HAP-1 (cell line): Measurements from ENCODE around the gene DPH1.

ENCODE experiments used
- DNase-seq, 2 experiments: peaks; one replicate each; pipeline ENCODE4 v3.0.0-alpha.2; 2016 to 2020; ENCODE audit warnings: low spot score in 2 of 2
- H3K27me3 ChIP-seq: fragments of 250-450 bp; sonication (Bioruptor Pico); 2 replicates; pipeline ENCODE4 v1.5.1; 2020; ENCODE audit warnings: low read depth, mild to moderate bottlenecking, moderate library complexity
- H3K36me3 ChIP-seq: fragments of 250-450 bp; sonication (Bioruptor Pico); replicated peaks from 2 replicates; pipeline ENCODE4 v1.5.1; 2020; ENCODE audit warnings: mild to moderate bottlenecking
- H3K4me1 ChIP-seq: fragments of 250-450 bp; sonication (Bioruptor Pico); 2 replicates; pipeline ENCODE4 v1.5.1; 2020; ENCODE audit warnings: mild to moderate bottlenecking
- H3K4me3 ChIP-seq: fragments of 250-450 bp; sonication (Bioruptor Pico); 2 replicates; pipeline ENCODE4 v1.5.1; 2020; ENCODE audit warnings: mild to moderate bottlenecking, moderate library complexity
- H3K9me3 ChIP-seq: fragments of 250-450 bp; sonication (Bioruptor Pico); 2 replicates; pipeline ENCODE4 v1.5.1; 2020; ENCODE audit warnings: mild to moderate bottlenecking, moderate library complexity
- in situ Hi-C: fragments of 300-500 bp; cut with MboI; formaldehyde crosslinking; loops from 3 replicates; pipeline ENCODE4 v1.14.3; 2020; ENCODE audit warnings: low sequenced_read_pairs, inconsistent platforms, mixed read lengths

The DPH1 gene

GRCh38 chr17:2027528-2028233, 2.3 kb upstream of the DPH1 start:
- Histone ChIP-seq H3K9me3 (no peaks in the 10 kb centered on the region), H3K27me3 (no peaks in the 10 kb centered on the region), H3K4me3 (no peak overlapping the region), H3K36me3 (no peaks in the 10 kb centered on the region; the same call in 1 of the 2 replicates), H3K4me1 (peaks cover 14% of the 10 kb centered on the region)
- in situ Hi-C loops, result loop anchor here (5.0 to 25.0 kb wide), 2 partner anchors 115 to 390 kb away; partner anchors contain the start of genes RILP, SCARF1 and SLC43A2
- DNase-seq, result no peak

- in situ Hi-C loops, result loop anchor here (5.0 to 25.0 kb wide), 2 partner anchors 116 to 391 kb away; partner anchors contain the start of genes RILP, SCARF1 and SLC43A2
- Histone ChIP-seq H3K4me1 (peaks cover 13% of the 10 kb centered on the region), H3K36me3 (no peaks in the 10 kb centered on the region; the same call in 1 of the 2 replicates), H3K27me3 (no peaks in the 10 kb centered on the region), H3K9me3 (no peaks in the 10 kb centered on the region), H3K4me3 (no peak overlapping the region)
- DNase-seq, result no peak
Measured at GRCh38 chr17:2028234-2028614, 1.7 kb upstream of the DPH1 start.

- H3K9me3 ChIP-seq, result no peaks in the 10 kb centered on the region
- H3K4me1 ChIP-seq, result peaks cover 12% of the 10 kb centered on the region
- in situ Hi-C loops, result loop anchor here (5.0 to 25.0 kb wide), 2 partner anchors 116 to 391 kb away; partner anchors contain the start of genes RILP, SCARF1 and SLC43A2
- no peaks in the 10 kb centered on the region for H3K27me3 ChIP-seq
- no peaks in the 10 kb centered on the region; the same call in 1 of the 2 replicates for H3K36me3 ChIP-seq
- H3K4me3 ChIP-seq, result no peak overlapping the region
- DNase-seq, result no peak
Measured at GRCh38 chr17:2028737-2029136, 1.2 kb upstream of the DPH1 start.

- Histone ChIP-seq H3K4me3 (peak overlapping the region; percentile 98), H3K4me1 (peaks cover 12% of the 10 kb centered on the region), H3K36me3 (peaks cover under 1% of the 10 kb centered on the region), H3K9me3 (no peaks in the 10 kb centered on the region), H3K27me3 (no peaks in the 10 kb centered on the region)
- in situ Hi-C loops, result loop anchor here (10.0 to 25.0 kb wide), 2 partner anchors 316 to 393 kb away; partner anchors contain the start of genes RILP, SCARF1, SLC43A2 and TLCD2
- DNase-seq, result no peak
Measured at GRCh38 chr17:2030779-2031163, 818 bp downstream of the DPH1 start.

- in situ Hi-C loops, result loop anchor here (10.0 to 25.0 kb wide), 2 partner anchors 318 to 396 kb away; partner anchors contain the start of genes RILP, SCARF1, SLC43A2 and TLCD2
- Histone ChIP-seq H3K4me1 (peaks cover 8% of the 10 kb centered on the region), H3K27me3 (no peaks in the 10 kb centered on the region), H3K36me3 (peaks cover 6% of the 10 kb centered on the region), H3K4me3 (no peak overlapping the region), H3K9me3 (no peaks in the 10 kb centered on the region)
- no peak for DNase-seq
Measured at GRCh38 chr17:2033153-2033552, 3.2 kb downstream of the DPH1 start.

- in situ Hi-C loops, result loop anchor here (10.0 to 25.0 kb wide), 2 partner anchors 319 to 397 kb away; partner anchors contain the start of genes RILP, SCARF1, SLC43A2 and TLCD2
Measured at GRCh38 chr17:2034157-2034556, 4.2 kb downstream of the DPH1 start.

GRCh38 chr17:2034806-2035540, 5.0 kb downstream of the DPH1 start:
- Histone ChIP-seq H3K4me1 (peaks cover 6% of the 10 kb centered on the region), H3K36me3 (peaks cover 6% of the 10 kb centered on the region), H3K9me3 (no peaks in the 10 kb centered on the region), H3K4me3 (no peak overlapping the region), H3K27me3 (no peaks in the 10 kb centered on the region)
- no peak for DNase-seq
- in situ Hi-C loops, result loop anchor here (10.0 to 25.0 kb wide), 2 partner anchors 320 to 398 kb away; partner anchors contain the start of genes RILP, SCARF1, SLC43A2 and TLCD2

More at GRCh38 chr17:2034157-2034556, 4.2 kb downstream of the DPH1 start:
- H3K27me3 ChIP-seq, result no peaks in the 10 kb centered on the region
- peaks cover 8% of the 10 kb centered on the region for H3K4me1 ChIP-seq
- no peak for DNase-seq
- H3K4me3 ChIP-seq, result no peak overlapping the region
- H3K36me3 ChIP-seq, result peaks cover 6% of the 10 kb centered on the region
- H3K9me3 ChIP-seq, result no peaks in the 10 kb centered on the region

- in situ Hi-C loops, result loop anchor here (10.0 to 25.0 kb wide), 2 partner anchors 321 to 399 kb away; partner anchors contain the start of genes RILP, SCARF1, SLC43A2 and TLCD2
- Histone ChIP-seq H3K9me3 (no peaks in the 10 kb centered on the region), H3K4me3 (no peak overlapping the region), H3K27me3 (no peaks in the 10 kb centered on the region), H3K36me3 (peaks cover 6% of the 10 kb centered on the region), H3K4me1 (peaks cover 4% of the 10 kb centered on the region)
- DNase-seq, result no peak
Measured at GRCh38 chr17:2035541-2036488, 5.9 kb downstream of the DPH1 start.

- peaks cover 5% of the 10 kb centered on the region; the same call in 1 of the 2 replicates for H3K4me1 ChIP-seq
- DNase-seq, result no peak
- H3K9me3 ChIP-seq, result no peaks in the 10 kb centered on the region
- H3K4me3 ChIP-seq, result no peak overlapping the region
- H3K27me3 ChIP-seq, result no peaks in the 10 kb centered on the region
- in situ Hi-C loops, result loop anchor here (10.0 to 25.0 kb wide), 2 partner anchors 322 to 400 kb away; partner anchors contain the start of genes RILP, SCARF1, SLC43A2 and TLCD2
- H3K36me3 ChIP-seq, result peaks cover 8% of the 10 kb centered on the region
Measured at GRCh38 chr17:2037155-2037554, 7.2 kb downstream of the DPH1 start.

- Histone ChIP-seq H3K9me3 (no peaks in the 10 kb centered on the region), H3K36me3 (peaks cover 24% of the 10 kb centered on the region), H3K27me3 (no peaks in the 10 kb centered on the region), H3K4me1 (peaks cover 5% of the 10 kb centered on the region; the same call in 1 of the 2 replicates), H3K4me3 (no peak overlapping the region)
- DNase-seq, result no peak
- in situ Hi-C loops, result loop anchor here (25.0 kb wide), 1 partner anchor 403 kb away; the partner anchor contains the start of genes RILP, SCARF1 and SLC43A2
Measured at GRCh38 chr17:2040219-2040827, 10.4 kb downstream of the DPH1 start.

GRCh38 chr17:2040942-2041560, 11.1 kb downstream of the DPH1 start:
- Histone ChIP-seq H3K4me3 (peak overlapping the region; percentile 83), H3K4me1 (peaks cover 5% of the 10 kb centered on the region; the same call in 1 of the 2 replicates), H3K27me3 (no peaks in the 10 kb centered on the region), H3K36me3 (peaks cover 21% of the 10 kb centered on the region), H3K9me3 (no peaks in the 10 kb centered on the region)
- in situ Hi-C loops, result loop anchor here (25.0 kb wide), 1 partner anchor 404 kb away; the partner anchor contains the start of genes RILP, SCARF1 and SLC43A2
- no peak for DNase-seq
